GM18951 (cell line): Measurements from ENCODE around the gene UTP18.
"Not testable (repeated sequence)": the region's sequence is repeated elsewhere in the genome, so short reads cannot be mapped to it uniquely, and the experiment has no call there.

Experiments used
- POLR2A ChIP-seq: IDR thresholded peaks from 4 replicates; pipeline ENCODE4 v1.6.1; 2011; ENCODE audit warnings: mild to moderate bottlenecking; ENCODE audit not compliant: insufficient read length, insufficient read depth; ENCODE audit errors: extremely low read depth
- in situ Hi-C: fragments of 300-500 bp; cut with MboI; formaldehyde crosslinking; loops from one replicate; pipeline ENCODE4 v1.12.0; 2022; ENCODE audit warnings: low sequenced_read_pairs, mixed read lengths, inconsistent platforms; ENCODE audit not compliant: unreplicated experiment

The UTP18 gene

DNA sequence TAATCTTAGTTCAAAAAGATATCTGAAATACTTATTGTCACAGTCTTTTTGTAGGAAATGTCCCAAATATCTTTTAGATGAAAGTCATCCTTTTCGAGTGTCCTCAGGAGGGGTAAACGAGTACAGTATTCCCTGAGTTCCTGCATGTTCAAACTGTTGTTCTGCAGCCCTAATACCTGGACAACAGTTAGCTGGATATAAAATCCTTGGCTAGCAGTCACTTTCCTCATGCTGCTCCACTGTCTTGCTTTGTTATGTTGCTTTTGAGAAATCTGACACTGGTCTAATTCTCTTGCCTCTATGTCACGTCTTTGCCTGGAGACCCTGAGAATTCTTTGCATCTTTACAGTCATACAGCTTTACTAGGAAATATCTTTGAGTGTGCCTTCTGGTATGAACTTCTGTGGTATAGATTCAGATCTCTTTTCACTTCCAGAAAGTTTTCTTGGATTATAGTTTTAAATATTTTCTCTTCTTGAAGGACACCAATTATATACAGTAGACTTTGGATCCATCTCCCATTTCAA is 10.0 kb upstream of the UTP18 start:
- TF ChIP-seq POLR2A, result no peak
- in situ Hi-C loops, result no loop called here

DNA sequence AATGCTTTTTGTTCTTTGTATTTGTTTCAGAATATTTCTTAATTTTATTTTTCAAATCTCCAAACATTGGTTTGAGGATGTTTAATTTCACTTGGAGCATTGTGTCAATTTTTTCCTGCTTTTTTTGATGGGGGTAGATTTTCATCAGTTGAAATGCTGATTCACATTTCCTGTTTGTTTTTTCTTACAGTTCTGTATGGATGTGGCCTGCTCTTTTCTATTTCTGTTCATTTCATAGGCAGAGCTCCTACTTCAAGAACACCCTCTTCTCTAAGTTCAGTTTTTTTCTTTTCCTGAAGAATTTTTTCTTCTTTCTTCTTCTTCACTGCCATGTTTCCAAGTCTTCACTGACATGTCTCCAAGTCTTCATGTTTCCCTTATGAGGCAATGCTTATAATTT is 9.3 kb upstream of the UTP18 start:
- TF ChIP-seq POLR2A, result no peak
- in situ Hi-C loops, result no loop called here

DNA sequence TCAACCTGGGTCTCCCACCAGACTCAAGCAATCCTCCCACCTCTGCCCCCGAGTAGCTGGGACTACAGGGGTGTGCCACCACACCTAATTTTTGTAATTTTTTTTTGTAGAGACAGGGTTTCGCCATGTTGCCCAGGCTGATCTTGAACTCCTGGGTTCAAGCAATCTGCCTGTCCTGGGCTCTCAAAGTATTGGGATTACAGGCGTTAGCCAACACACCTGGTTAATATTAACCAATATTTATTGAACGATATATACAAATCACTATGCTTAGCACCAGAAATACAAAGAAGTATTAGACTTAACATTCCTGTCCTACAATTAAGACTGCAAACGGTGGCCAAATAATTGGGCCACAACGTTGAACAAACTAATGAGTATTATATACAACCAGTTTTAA is 4.7 kb upstream of the UTP18 start:
- no peak for TF ChIP-seq POLR2A
- in situ Hi-C loops, result no loop called here

DNA sequence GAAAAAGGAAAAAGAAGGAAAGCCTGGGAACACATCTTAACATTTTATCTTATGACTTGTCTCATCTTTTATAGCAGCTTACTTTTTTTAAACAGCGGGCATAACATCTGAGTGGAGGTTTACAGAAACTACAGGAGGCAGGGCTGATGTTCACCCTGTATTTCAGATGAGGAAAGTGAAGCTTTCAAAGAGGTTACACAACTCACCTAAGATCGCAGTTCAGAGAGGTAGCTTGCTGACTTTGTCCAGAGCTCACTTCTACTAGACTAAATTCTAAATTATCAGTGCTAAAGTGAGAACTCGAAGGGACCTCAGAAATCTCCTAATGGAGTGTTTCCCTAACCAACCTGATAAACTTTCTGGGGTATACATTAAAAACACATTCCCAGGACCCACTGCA is 4.2 kb upstream of the UTP18 start:
- no peak for TF ChIP-seq POLR2A
- in situ Hi-C loops, result no loop called here

DNA sequence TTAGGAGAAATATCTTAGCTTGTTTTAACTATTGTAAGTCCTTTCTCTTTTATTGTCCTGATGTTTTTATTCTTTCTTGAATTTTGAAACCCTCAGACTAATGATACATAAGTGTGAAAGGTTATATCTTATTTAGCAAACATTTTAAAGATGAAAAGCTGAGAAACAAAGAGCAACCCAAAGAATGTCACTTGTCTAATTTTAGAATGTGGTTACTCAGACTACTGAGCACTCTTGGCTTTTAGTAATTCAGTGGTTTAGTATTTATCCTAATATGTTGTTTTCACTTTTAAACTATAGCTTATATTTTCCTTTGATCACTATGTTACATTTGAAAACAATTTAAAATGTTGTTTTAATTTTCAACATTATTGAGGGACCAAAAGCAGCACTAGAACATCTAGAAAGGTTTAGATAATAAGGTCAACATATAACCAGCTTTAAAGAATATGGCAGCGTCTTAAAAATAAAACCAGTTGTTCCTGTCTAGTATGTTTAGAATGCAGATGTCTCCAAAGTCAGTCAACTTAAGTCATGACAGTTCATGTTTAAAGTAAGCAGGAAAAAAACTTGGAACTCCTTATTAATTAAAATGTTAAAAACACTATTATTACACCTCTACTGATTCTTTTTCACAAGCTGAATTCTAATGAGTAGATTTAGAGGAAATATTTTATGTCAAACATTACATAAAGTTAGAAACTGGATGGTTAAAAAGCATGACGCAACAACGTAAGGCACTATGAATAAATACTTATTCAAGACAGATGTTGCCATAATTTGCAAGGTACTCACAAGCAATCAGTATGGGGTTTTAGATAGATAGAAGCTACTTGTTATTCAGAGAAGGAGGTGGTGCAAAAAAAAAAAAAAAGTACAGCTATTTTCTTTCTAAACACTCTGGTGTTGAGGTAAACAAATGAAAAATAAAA is 2.9 kb upstream of the UTP18 start:
- in situ Hi-C loops, result no loop called here
- no peak for TF ChIP-seq POLR2A

- TF ChIP-seq POLR2A, result no peak
- in situ Hi-C loops, result no loop called here
These were observed 1.4 kb upstream of the UTP18 start for GRCh38 chr17:51258756-51259563.

GRCh38 chr17:51259564-51260236 is 646 bp upstream of the UTP18 start, which contains the start of gene MBTD1:
TSS of gene MBTD1 (minus strand) at chr17:51260049. CDS start at chr17:51225161, 34,888 bp downstream.
- peak; percentile 23 for TF ChIP-seq POLR2A
- in situ Hi-C loops, result no loop called here

DNA sequence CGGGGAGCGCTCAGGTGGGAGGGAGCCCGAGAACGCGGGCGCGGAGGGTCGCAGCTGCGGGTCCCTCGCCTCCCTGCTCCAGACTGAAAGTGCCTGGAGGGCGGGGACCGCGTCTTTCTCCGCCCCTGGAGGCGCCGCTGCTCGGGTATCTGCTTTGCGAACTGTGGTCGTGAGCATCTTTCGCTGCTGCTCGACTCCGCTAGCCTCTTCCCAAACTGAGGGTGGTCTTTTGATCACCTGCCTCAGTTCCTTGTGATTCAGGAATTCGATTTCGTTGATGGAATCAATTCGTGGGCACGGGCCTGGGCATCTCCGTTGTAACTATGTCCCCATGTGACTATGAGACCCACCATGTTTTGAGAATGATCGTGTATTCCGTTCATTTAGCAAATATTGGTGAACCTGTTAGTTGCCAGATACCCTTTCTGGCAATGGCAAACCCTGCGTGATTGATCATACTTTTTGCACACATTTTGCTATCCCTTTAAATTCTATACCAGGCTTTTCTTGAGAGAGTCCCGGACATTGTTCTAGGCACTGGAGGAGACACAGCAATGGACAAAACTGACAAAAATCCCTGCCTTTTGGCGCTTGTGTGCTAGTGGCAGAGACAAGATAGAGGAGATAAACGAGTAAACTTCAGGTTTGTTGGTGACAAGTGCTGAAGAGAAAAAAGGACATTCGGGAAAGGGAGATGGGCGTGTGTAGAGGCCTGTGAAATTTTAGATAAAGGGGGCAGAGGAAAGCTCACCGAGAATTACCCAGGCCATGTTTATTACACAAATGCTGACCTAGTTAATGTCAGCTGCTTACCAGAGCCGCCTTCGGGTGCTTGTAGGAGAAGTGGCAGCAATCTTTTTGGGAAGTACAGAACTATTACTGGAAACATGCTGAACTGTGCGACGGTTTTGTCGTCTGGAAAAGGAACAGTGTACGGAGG is 948 bp downstream of the UTP18 start:
- no peak for TF ChIP-seq POLR2A
- in situ Hi-C loops, result no loop called here

DNA sequence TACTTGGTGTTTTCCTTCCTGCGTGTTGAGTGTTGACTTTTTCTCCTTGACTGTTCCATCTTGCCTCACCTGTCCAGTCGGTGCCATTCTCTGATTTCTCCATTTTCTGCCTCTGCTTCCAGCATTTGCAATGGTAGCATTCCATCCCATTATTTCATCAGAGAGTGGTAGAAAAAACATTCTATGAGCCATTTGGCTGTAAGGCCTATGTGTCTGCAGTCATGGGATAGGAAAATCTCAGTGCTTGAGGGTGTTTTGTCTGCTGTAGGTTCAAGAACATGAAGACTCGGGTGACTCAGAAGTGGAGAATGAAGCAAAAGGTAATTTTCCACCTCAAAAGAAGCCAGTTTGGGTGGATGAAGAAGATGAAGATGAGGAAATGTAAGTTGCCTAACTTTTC is 2.7 kb downstream of the UTP18 start:
- no peak for TF ChIP-seq POLR2A
- in situ Hi-C loops, result no loop called here

DNA sequence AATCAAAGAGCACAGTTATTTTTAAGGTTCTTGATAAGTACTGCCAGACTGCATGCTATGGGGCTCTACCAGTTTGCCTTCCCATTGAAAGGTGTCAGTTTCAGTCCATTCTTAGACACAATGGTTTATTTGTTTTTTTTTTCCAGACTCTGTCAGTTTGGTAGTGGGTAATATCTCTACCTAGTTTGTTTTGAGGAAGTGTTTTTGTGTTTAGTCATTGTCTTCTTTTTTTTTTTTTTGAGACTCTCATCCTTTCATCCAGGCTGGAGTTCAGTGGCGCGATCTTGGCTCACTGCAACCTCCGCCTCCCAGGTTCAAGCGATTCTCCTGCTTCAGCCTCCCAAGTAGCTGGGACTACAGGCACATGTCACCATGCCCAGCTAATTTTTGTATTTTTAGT is 4.1 kb downstream of the UTP18 start:
- in situ Hi-C loops, result not testable (repeated sequence)

GRCh38 chr17:51269991-51270390 is 9.6 kb downstream of the UTP18 start:
- no peak for TF ChIP-seq POLR2A
- in situ Hi-C loops, result no loop called here

GRCh38 chr17:51270636-51271035 is 10.3 kb downstream of the UTP18 start:
- in situ Hi-C loops, result no loop called here
- TF ChIP-seq POLR2A, result no peak
